Psoas muscle (tissue), 8 donors: ENCODE results near the gene WWTR1. TPM values are rescaled to one million over a fixed set of nuclear protein-coding genes. Genes with fewer than 3 reads are reported as not detected.

Source experiments
- ATAC-seq, 4 donors: fragments of 200-7000 bp; cut with Tn5 transposase; one replicate each; pipeline ENCODE4 v1.9.1; 2020; ENCODE audit warnings: moderate library complexity in 3 of 4, mild to moderate bottlenecking in 2 of 4
- DNase-seq, 2 donors: peaks; one replicate each; pipeline ENCODE4 v3.0.0-alpha.2; 2020
- H3K27ac ChIP-seq: fragments of 200-600 bp; one replicate; pipeline ENCODE4 v1.8.0; 2022
- H3K27me3 ChIP-seq, 3 donors: fragments of 200-600 bp in 1 of 3; one replicate each; pipeline versions ENCODE4 v1.6.1 to v1.8.0; 2013 to 2022; ENCODE audit warnings: low read length in 2 of 3, mild to moderate bottlenecking in 2 of 3, moderate library complexity in 1 of 3; ENCODE audit not compliant: insufficient read depth in 3 of 3
- H3K36me3 ChIP-seq, 2 donors: fragments of 200-600 bp in 1 of 2; one replicate each; pipeline versions ENCODE4 v1.6.1 to v1.8.0; 2013 to 2022; ENCODE audit warnings: low read depth in 1 of 2, mild to moderate bottlenecking in 1 of 2, moderate library complexity in 1 of 2; ENCODE audit not compliant: insufficient read depth in 1 of 2
- H3K4me1 ChIP-seq: fragments of 200-600 bp; one replicate; pipeline ENCODE4 v1.8.0; 2022
- H3K4me3 ChIP-seq: fragments of 200-600 bp; one replicate; pipeline ENCODE4 v1.8.0; 2022; ENCODE audit warnings: mild to moderate bottlenecking
- H3K9me3 ChIP-seq: fragments of 200-600 bp; one replicate; pipeline ENCODE4 v1.8.0; 2022
- CTCF ChIP-seq: fragments of 200-600 bp; IDR thresholded peaks from one replicate; pipeline ENCODE4 v1.8.0; 2022; ENCODE audit warnings: antibody characterized with exemption
- WGBS, 3 donors: extraction: QIAGEN DNeasy Blood & Tissue Kit; methylation state at CpG; one replicate each; pipeline versions ENCODE4 v1.1.6 to v1.1.7; 2013; 5-methylcytosine and 5-hydroxymethylcytosine counted together
- intact Hi-C, 2 donors: fragments of 100-400 bp; cut with DNase I; formaldehyde crosslinking; loops; one replicate each; pipeline versions ENCODE4 v1.11.0 to v1.14.2; 2022
- polyA plus RNA-seq, 3 donors: library from polyadenylated mRNA; stranded (reverse); fragments of 200-250 nt; gene quantifications; one replicate each; pipeline ENCODE4 v1.2.3, GENCODE V29; 2013
- total RNA-seq, 4 donors: library from RNA; stranded (reverse); fragmentation: NEBNext Ultra II Directional in 2 of 4; extraction: Animal tissue kit (Norgen Biotek cat#: 25700) in 2 of 4; gene quantifications; one replicate each; pipeline versions ENCODE4 v1.2.1 to v1.2.4, GENCODE V29; 2021 to 2023
- donor health status: healthy with polysubstance abuse.
- donor health status: DM: no; HTN: no; CAD: no; lungs with moderate emphysema.
- donor health status: Bipolar disorder and iron deficiency.
- donor health status: healthy.
- donor health status: DM: yes; HTN: yes; CAD: no.
- donor health status: DM: no; HTN: no; CAD: no.
- donor health status: DM: no; HTN: no; CAD: no.
- donor health status: DM: yes; HTN: yes; CAD: no.

Gene WWTR1
- total and polyA plus RNA-seq, 7 donors = 6.7 to 53.5 (median 24.7) TPM

- WGBS, 3 donors = 89 to 96% (median 93%) methylated on average over 2 of the region's 2 CpGs
These were observed 143.4 kb downstream of the WWTR1 start for GRCh38 chr3:149514471-149514870.

DNA sequence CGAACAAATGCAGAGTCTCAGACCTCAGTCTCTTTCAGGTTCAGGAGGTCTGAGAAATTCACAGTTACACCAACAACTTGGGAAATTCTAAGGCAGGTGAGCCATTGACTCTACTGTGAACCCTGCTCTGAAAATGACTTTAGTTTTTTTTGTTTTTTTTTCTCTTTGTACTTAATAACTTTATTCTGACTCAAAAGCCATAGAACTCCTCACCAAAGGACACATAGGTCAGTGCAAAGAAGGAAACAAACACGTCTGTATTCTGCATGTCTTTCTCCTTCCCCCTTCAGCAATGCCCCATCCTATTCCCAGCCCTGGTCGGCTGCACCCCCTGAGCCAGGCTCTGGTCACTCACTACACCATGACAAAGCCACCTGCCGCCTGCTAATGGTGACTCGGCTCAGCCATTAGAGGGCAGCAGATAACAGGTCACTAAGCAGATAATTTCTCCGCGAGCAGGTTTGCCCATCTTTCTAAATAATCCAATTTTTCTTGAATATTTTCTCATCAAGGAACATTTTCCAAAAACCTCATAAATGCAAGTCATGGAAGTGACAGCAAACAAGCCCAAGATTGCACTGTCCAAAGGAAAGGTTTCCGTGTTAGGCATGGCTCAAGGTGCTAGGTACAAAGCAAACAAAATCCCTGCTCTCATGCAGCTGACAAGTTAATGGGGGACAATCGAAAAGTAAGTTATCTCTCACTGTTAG is 145.6 kb downstream of the WWTR1 start:
- intact Hi-C loops = loop anchor here (2.0 to 5.0 kb wide), 2 partner anchors 205 kb away; no protein-coding TSS in a partner anchor
- Histone ChIP-seq H3K9me3 (no peaks in the 10 kb centered on the region), H3K27me3 (no peaks in the 10 kb centered on the region), H3K4me3 (no peak overlapping the region), H3K36me3 (no peaks in the 10 kb centered on the region), H3K27ac (no peak overlapping the region), H3K4me1 (peaks cover 14% of the 10 kb centered on the region)
- DNase-seq (peak; percentile 39 to 64), ATAC-seq (peak; percentile 51 to 78 (median 70))
- peak; percentile 88 for TF ChIP-seq CTCF
- WGBS, 3 donors = 13 to 16% (median 14%) methylated on average over 9 of the region's 9 CpGs

More at GRCh38 chr3:149514471-149514870, 143.4 kb downstream of the WWTR1 start:
- Histone ChIP-seq H3K4me3 (no peak overlapping the region), H3K9me3 (no peaks in the 10 kb centered on the region), H3K36me3 (peaks cover 0 to 10% of the 10 kb centered on the region in 2 donors), H3K4me1 (peaks cover 3% of the 10 kb centered on the region), H3K27ac (no peak overlapping the region), H3K27me3 (no peaks in the 10 kb centered on the region)
- ATAC-seq = no peak
- no peak for DNase-seq
- intact Hi-C loops = loop anchor here in 1 of 2 donors (5.0 kb wide), 1 partner anchor 203 kb away; no protein-coding TSS in a partner anchor
- TF ChIP-seq CTCF = no peak

GRCh38 chr3:149511040-149511626 is 146.7 kb downstream of the WWTR1 start:
- Histone ChIP-seq H3K36me3 (no peaks in the 10 kb centered on the region), H3K27ac (no peak overlapping the region), H3K4me1 (peaks cover 20% of the 10 kb centered on the region), H3K27me3 (no peaks in the 10 kb centered on the region), H3K9me3 (no peaks in the 10 kb centered on the region), H3K4me3 (no peak overlapping the region)
- TF ChIP-seq CTCF = no peak
- no peak for ATAC-seq
- no peak for DNase-seq
- 79 to 87% (median 81%) methylated on average over 3 of the region's 3 CpGs for WGBS, 3 donors
- intact Hi-C loops = loop anchor here in 1 of 2 donors (5.0 kb wide), 1 partner anchor 206 kb away; no protein-coding TSS in a partner anchor

GRCh38 chr3:149510480-149510879 is 147.3 kb downstream of the WWTR1 start:
- Histone ChIP-seq H3K27me3 (no peaks in the 10 kb centered on the region), H3K9me3 (no peaks in the 10 kb centered on the region), H3K4me3 (no peak overlapping the region), H3K27ac (no peak overlapping the region), H3K4me1 (peaks cover 20% of the 10 kb centered on the region), H3K36me3 (no peaks in the 10 kb centered on the region)
- ATAC-seq (no peak), DNase-seq (no peak)
- TF ChIP-seq CTCF = no peak
- 89 to 91% (median 90%) methylated on average over 3 of the region's 3 CpGs for WGBS, 3 donors
- intact Hi-C loops = loop anchor here in 1 of 2 donors (5.0 kb wide), 1 partner anchor 207 kb away; no protein-coding TSS in a partner anchor
